HG03159 (cell line): Measurements from ENCODE around the gene WDR45B.

Experiments
- ATAC-seq: cut with Tn5 transposase; IDR thresholded peaks from one replicate; pipeline ENCODE4 v1.9.1; 2021; ENCODE audit warnings: mild to moderate bottlenecking, moderate library complexity; ENCODE audit not compliant: unreplicated experiment

WDR45B gene

DNA sequence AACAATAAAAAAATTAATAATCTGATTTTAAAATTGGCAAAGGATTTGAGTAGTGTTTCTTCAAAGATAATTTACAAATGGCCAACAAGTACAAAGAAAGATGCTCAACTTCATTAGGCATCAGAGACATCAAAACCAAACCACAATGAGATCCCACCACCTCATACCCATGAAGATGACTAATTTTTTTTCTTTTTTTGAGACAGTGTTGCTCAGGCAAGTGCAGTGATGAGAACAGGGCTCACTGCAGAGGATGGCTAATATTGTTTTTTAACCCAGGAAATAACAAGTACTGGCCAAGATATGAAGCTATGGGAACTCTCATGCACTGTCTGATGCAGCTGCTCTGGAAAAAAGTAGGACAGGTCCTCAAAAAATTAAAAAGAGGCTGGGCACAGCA, 14.9 kb downstream of the WDR45B start:
- ATAC-seq, result no peak

DNA sequence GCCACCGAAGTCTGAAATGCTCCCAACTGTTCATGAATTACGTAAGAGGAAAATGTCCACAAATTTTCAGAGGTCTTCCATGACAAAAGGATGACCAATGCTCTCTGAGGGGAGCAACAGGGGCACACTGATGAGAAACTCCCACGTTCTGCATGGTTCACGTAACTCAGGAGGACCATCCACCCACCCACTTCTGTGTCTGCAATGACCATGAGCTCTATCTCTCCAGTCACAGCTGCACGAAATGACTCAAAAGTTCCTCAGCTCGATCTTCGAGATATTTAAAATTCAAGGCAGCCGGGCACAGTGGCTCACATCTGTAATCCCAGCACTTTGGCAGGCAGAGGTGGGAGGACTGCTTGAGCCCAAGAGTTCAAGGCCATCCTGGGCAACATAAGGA, 15.8 kb downstream of the WDR45B start:
- no peak for ATAC-seq

DNA sequence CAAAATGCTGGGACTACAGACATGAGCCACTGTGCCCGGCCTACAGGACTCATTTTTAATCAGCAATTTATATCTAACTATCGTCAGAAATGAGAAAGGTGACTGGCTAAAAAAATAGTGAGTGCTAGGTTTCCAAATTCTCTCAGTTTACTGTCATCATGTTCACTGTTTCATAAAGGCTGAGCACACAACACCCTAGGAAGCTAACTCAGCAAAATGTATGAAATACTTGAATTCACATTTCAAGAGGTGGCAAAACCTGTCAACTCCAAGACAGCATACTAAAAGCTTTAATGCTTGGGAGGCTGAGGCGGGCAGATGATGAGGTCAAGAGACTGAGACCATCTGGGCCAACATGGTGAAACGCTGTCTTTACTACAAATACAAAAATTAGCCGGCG, 16.7 kb downstream of the WDR45B start:
- ATAC-seq, result no peak

DNA sequence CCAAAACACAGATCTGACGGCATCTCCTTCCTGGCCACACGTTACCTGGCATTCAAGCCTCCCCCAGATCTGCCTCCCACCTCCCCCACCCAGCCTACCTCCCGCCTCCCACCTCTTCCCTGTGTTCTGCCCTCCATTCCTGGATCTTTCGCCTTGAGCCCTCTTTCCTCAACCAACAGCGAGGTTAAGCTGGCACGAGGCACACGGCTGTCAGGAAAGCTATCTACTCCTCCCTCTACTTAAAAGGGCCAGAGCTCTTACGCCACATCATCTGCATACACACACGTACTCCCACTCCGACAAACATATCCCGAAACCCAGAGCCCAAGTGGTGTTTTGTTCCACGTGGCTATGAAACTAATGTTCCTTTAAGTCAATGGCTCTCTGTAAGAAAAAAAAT, 18.0 kb downstream of the WDR45B start:
- no peak for ATAC-seq

DNA sequence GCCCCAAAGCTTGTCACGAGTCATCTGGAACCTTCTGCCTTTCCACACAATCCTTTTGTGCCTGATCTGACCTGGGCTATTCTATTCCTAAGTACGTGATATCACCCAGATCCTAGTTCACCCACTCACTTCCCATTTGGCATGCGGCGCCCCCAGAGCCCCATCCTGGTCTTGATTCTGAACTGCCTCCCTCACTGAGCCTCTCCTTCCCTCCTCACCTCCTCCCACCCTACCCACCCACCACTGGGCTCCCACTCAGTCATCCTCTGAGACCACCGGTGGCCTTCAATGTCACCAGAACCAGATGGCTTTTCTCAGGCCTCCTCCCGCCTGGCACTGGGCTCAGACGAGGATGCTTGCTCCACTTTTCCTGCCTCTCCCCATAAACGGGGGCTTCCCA, 18.5 kb downstream of the WDR45B start:
- ATAC-seq, result no peak

DNA sequence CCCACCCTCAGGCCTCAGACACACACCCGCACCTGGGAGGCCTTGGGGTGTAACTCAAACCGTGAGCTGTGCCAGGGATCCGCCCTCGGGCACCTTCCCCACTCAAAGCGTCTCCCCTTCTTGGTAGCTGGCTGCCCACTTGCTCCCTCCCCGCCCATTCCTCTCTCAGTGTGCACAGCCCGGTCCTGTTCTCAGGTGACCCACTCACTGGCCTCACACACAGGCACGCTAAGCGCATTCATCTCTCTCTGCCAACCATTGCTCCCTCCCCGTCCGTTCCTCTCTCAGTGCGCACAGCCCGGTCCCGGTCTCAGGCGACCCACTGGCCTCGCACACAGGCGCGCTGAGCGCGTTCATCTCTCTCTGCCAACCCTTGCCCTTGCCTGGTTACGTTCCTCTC, 20.8 kb downstream of the WDR45B start:
- no peak for ATAC-seq

DNA sequence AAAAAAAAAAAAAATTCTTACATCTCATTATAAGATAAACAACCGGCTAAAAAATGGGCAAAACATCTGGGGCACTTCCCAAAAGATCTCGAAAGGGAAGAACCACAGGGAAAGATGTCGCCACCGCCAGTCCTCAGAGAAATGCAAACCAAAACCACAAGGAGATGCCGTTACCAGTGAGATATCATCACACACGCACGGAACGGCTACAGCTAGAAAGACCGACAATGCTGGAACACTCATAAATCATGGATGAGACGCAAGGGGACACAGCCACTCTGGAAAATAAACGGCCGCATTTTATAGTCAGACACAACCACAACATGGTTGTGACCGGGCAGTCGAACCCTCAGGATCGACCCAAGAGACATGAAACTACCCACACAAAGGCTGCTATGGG, 24.5 kb downstream of the WDR45B start:
- ATAC-seq, result no peak

DNA sequence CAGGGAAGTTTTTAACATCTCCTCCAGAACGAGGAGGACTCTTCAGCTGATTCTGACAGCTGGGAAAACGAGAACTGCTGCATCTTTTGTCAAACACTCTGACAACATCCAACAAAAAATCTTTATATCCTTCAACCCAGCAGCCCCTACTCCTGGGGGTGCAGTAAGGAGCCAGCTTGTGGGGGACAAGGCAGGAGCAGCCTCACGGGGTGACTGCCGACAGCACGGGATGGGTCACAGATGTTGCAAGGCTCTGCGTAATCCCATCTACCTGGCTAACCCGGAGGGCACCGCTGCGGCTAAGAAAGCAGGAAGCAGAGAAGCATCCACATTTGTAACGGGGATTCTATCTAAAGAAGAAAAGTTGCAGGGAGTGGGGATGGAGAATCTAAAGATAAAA, 28.6 kb downstream of the WDR45B start:
- no peak for ATAC-seq

DNA sequence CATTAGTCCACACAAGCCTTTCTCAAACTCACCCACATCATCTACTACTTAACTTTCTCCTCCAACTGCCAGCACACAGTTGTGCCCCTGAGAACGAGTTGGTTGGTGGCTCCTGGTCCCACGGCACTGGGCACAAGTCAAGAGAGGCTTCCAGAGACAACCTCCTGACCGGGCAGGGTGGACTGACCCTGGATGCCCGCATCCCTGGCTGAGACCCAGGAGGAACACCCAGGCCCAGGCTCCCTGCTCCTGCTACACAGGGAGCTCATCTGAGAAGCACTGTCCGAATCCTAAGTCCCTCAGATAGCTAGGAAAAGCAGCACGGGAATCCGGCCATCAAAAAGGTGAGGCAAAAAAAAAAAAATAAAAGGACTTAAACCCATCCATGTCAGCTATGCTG, 29.0 kb downstream of the WDR45B start:
- ATAC-seq, result no peak

DNA sequence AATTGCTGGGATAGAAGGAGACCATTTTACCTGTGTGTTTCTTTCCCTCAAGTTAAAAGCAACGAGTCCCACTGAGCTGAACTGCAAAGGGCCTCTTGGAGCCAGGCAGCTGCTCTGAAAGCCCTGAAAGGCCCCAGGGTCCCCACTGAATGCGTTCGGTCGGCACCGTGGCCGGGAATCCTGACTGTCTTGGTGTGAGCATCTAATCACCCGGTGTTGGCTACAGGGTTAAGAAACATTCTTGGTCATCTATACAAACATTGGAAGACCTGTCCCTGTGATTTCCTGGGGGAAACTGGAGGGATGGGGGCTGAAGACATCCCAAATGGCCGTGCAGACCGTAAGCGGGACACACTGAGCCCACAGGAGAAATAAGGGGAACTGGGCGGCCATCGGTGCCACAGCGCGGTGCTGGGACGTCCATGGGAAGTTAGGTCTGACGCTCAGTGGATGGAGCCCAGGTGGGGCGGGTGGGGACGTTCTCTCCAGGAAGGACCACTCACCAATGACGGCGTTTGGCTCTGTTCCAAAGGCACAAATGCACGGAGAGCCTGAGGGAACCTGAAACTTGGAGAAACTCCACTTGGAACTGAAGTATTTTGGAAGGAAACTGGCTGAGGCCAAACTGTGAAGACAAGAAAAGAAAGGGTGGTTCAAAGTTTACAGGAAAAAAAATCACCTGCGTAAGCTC, 32.1 kb downstream of the WDR45B start:
- ATAC-seq, result no peak

DNA sequence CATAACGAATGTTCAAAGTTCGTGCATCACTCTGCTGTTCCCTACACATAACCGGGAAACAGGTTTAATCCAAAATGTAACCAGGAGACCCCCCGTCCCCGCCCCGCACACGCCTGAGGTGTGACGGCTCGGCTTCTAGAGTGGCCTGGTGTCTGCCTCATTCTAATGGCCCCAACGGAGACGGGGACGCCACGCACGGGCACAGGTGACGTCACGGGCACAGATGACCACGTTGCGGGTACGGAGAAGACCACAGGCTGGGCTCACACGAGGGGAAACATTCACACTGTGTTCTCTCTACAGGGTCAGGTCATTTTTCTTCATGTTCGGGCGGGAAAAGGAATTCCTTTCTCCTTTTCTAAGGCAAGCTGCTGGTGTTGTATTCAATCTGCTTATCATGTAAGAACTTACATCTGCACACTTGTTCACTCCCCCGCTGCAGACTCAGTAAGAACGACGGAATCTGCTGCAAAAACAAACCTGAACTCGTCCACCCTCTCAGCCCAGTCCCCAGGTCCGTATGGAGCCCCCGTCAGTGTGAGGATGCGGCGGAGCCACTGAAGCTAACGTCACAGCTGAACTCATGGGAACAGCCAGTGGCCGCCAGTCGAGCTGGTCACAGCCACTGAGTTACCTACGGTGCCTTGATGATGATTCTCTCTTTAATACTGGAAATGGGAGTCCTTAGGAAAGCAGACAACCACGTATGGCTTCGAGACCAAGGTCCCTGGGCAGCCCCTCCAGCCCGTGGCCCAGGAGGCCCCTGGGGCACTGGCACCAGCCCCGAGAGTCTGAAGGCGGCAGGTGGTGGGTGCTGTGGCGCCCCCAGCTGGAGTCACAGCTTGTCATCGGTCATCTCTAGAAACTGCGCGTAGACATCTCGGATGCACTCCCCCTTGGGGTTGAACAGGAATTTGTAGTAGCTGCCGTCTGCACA, 32.9 kb downstream of the WDR45B start:
- ATAC-seq, result no peak

DNA sequence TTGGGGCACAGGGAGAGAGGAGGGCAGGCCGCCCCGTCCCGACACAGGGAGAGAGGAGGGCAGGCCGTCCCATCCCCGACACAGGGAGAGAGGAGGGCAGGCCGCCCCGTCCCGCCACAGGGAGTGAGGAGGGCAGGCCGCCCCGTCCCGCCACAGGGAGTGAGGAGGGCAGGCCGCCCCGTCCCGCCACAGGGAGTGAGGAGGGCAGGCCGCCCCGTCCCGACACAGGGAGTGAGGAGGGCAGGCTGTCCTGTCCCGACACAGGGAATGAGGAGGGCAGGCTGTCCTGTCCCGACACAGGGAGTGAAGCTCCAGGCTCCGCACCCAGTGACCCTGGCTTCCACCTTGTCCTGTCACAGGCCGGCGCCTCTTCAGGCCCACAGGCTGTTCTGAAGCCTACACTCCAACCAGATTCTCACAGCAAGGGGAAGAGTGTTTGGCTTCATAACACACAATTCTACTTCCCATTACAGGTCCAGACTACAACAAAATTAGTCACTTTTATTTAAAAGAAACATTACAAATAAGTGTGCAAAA, 34.1 kb downstream of the WDR45B start:
- ATAC-seq, result no peak

DNA sequence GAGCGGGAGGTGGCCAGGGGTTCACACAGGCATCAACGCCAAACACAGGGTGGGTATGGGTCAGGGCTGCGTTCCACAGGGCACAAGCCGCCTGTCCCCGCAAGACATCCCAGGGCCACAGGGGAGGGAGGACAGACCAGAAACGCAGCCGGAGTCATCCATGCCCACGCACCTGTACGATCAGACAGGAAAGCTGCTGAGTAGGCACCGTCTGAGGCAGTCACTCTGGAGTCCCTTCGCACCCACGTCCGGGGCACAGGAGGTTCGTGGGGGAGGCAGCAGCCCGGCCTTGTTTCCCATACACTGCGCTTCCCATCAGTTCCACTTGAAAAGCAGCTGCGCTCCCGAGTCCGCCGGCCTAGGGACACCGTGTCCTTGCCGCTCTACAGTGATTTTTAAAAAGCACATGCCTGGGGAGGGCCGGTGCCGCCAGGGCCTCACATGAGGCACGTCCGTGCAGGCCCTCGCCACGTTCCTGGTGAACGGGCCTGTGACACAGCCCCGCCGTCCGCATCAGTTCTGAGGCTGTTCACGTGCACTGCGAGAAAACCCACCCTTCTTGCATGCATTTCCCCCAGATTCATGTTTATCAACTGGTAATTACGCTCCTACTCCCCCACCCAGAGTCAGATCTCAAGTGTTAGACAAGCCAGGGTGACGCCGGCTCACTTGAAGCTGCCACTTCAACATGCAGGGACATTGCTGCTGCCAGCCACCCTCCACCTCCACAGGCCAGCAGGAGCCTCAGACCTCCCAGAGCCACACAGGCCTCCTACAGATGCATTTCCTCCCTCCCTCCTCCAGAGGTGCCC, 34.8 kb downstream of the WDR45B start:
- no peak for ATAC-seq

DNA sequence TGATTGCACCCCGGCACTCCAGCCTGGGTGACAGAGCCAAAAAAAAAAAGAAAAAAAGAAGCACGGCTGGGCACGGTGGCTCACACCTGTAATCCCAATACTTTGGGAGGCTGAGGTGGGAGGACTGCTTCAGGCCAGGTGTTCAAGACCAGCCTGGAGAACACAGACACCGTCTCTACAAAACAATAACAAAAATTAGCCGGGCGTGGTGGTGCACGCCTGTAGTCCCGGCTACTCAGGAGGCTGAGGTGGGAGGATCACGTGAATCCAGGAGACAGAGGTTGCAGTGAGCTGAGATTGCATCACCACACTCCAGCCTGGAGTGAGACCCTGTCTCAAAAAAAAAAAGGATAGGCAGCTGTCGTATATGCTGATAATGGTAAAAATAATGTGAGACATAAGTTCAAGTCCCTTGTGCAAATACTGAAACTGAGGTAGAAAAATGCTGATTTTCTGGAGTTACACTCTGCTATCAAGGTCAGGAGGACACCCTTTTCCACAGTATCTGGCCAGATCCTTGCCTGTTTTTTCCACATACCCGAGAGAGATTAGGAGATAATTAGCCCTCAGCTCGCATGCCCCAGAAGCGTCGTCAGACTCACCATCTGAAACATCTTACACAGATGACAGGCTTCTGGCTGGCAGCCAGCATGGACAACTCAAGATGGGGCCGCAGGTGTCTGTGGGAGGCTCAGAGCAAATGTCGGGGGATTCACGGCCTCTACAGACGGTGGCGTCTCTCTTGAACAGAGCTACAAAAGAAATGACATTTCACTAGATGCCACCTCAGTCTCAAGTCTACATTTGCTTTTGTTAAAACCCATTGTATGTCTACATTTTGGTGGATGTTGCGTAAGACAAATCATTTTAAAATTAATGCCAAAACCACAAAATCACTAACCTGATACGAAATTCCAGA, 36.8 kb downstream of the WDR45B start:
- ATAC-seq, result no peak

DNA sequence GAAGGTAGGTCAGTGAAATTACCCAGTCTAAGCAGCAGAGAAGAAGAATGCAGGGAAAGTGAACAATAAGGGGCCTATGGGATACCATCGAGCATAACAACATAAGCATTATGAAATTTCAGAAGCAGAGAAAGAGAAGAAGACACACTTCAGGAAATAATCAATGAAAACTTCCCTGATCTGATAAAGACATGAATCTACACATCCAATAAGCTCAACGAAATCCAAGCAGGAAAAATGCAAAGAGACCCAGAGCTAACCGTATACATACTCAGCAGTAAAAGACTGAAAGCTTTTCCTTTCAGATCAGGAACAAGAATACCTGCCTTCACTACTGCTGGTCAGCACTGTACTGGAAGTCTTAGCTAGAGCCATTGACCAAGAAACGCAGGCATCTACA, 38.6 kb downstream of the WDR45B start:
- no peak for ATAC-seq

DNA sequence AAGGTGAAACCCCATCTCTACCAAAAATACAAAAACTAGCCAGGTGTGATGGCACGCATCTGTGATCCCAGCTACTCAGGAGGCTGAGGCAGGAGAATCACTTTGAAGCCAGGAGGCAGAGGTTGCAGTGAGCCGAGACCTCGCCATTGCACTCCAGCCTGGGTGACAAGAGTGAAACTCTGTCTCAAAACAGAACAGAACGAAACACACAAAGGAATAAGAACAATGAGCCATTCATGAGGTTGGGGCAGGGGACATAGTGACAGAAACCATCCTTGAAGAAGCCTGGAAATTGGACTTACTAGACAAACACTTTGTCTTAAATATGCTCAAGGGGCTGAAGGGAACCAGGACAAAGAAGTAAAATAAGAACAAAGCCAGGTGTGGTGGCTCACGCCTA, 39.4 kb downstream of the WDR45B start:
- no peak for ATAC-seq

DNA sequence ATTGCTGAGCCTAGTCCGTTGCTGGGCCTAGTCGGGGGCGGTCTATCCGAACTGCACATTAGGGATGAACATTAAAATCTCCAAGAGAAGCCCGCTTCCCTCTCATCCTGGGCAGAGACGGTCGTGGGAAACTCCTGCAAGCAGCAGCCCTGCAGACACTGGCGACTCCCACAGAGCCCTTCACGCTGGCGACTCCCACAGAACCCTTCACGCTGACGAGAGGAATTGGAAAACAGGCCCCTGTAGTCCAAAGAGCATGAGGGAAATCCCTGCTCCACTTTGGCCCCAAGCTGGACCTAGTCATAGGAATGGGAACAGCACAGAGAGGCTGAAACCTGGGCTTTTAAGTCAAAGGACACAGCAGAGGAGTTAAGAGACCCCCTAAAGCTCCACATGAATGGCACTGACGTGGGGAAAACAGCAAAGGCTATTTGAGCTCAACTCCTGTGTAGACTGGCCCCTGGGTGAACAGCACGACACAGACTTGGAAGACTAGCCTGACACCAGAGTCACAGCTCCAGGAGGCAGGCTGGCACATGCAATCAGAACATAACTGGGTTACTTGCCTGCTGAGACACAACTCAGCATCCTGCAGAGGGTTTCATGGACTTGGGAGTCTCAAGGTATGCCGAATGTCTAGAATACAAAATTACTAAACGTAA, 42.2 kb downstream of the WDR45B start:
- no peak for ATAC-seq

DNA sequence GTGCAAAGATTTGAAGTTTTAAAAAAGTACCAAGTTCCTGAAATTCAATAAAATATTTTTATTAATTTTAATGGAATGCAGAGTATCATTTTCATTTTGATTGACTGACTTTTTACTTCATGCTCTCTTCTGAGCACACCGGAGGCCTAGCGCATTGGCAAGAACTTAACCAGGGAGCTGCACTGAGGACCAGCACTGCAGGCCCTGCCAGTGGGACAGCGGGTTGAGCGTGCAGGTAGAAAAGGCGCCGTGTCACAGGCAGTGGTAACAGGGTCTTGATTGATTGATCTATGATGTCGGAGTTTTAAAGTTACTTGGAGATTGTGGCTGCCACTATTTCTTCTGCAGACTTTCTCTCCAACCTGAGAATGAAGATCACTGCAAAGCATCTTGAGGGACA, 43.7 kb downstream of the WDR45B start:
- no peak for ATAC-seq

DNA sequence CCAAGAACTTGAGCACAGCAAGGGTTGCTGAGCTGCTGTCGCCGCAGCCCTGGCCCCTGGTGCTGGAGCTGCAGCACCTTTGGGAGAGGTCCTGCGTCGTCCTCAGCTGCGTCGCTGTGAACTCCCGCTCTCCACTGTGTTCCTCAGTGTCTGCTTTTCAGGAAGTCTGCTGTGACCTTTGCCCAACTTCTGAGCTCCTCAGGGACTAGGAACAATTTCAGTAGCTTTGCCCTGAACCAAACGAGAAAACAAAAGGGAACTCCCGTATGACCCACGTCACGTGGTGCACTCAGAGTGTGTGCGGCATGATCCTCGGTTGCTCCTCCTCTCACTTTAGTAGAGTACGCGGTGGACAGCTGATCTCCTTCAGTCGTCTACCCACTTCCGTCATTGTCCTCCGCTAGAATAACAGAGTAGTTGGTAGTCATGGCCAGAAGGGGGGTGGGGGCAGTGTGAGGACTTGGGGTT, 44.2 kb downstream of the WDR45B start:
- ATAC-seq, result no peak
